AG10803 (cell line): ENCODE results near the gene MDGA2.

Experiments used
- DNase-seq: peaks from one replicate; pipeline ENCODE4 v3.0.0; 2010; ENCODE audit warnings: low read depth
- H3K4me3 ChIP-seq: 2 replicates; pipeline ENCODE4 v1.5.1; 2011; ENCODE audit warnings: mild to moderate bottlenecking, low read length, control low read depth
- TF ChIP-seq, protein P1 (sequence below): conservative IDR thresholded peaks from 2 replicates; pipeline ENCODE4 v1.5.1; 2011; ENCODE audit warnings: mild to moderate bottlenecking, low read length, control low read depth, inconsistent platforms

Gene MDGA2

DNA sequence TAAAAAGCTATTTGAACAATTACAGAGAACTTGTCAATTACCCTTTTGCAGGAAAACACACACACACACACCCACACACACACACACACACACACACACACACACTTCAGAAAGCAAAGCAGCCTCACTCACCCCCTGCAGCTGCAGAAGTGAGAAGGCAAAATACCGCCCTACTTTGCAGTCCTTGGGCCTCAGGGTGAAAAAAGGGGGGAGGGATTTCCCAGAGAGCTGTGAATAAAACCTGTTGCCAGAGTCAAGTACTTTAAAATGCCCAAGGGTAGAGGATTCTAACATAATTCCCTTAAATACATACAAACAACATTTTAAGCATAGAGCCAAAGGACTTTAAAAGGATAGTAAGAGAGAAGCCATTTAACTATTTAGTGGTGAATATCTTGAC lies 285.9 kb downstream of the MDGA2 start:
- no peak for DNase-seq
- TF ChIP-seq, protein P1, sequence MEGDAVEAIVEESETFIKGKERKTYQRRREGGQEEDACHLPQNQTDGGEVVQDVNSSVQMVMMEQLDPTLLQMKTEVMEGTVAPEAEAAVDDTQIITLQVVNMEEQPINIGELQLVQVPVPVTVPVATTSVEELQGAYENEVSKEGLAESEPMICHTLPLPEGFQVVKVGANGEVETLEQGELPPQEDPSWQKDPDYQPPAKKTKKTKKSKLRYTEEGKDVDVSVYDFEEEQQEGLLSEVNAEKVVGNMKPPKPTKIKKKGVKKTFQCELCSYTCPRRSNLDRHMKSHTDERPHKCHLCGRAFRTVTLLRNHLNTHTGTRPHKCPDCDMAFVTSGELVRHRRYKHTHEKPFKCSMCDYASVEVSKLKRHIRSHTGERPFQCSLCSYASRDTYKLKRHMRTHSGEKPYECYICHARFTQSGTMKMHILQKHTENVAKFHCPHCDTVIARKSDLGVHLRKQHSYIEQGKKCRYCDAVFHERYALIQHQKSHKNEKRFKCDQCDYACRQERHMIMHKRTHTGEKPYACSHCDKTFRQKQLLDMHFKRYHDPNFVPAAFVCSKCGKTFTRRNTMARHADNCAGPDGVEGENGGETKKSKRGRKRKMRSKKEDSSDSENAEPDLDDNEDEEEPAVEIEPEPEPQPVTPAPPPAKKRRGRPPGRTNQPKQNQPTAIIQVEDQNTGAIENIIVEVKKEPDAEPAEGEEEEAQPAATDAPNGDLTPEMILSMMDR = no peak

DNA sequence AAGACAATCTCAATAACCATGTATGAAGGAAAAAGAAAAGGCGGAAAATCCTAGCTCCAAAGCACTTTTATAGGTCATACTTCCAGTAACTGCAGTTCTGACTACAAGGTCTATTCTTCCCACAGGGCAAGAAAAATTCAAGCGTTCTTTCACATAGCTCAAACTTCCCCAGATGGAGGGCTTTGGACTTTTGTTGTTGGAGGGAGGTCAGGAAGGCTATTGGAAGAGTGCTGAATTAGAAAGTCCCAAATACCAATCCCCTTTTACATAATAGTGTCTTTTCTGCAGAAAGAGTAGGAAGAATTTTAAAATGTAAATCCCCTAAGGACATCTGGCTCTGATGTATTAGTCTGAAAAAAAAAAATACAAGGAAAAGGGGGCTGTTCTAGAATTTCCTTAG lies 309.4 kb downstream of the MDGA2 start:
- no peak overlapping the region for H3K4me3 ChIP-seq
- no peak for DNase-seq
- TF ChIP-seq, protein P1 = no peak

More for the DNA sequence above, 285.9 kb downstream of the MDGA2 start:
- H3K4me3 ChIP-seq = no peak overlapping the region

DNA sequence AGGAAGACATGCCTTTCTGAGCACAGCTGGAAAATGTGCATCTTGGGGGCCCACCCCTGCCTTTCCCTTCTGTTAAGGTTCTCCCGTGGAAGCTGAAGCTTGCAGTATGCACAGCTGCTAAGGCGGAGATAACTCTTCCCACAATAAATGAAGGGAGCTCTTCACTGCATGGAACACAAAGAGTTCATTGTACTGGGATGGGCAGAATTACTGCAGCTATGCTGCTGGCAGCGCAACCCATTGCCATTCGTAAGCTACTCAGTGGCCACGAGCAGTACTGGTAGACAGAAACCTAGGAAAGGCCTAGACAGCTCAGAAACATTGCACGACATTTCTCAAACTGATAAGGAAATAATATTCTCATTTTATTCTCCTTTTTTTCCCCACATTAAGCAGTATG lies 310.2 kb downstream of the MDGA2 start:
- no peak overlapping the region for H3K4me3 ChIP-seq
- no peak for DNase-seq

DNA sequence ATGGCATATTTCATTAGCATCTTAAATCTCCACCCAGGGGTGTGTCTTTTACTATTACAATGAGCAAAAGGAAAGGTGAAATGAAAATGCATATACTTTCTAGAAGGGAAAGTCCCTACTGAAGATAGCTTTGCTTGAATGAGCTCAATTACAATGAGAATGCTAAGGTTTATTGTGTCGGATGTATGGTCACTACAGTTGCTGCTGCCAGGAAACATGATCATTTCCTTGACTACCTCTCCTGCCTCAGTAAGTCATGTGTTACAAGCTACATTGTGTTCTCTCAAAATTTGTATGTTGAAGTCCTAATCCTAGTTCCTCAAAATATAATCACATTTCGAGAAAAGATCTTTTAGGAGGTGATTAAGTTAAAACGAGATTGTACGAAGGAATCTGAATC lies 322.2 kb downstream of the MDGA2 start:
- no peak overlapping the region for H3K4me3 ChIP-seq
- TF ChIP-seq, protein P1 = no peak
- no peak for DNase-seq

More for the DNA sequence above, 310.2 kb downstream of the MDGA2 start:
- TF ChIP-seq, protein P1 = no peak

DNA sequence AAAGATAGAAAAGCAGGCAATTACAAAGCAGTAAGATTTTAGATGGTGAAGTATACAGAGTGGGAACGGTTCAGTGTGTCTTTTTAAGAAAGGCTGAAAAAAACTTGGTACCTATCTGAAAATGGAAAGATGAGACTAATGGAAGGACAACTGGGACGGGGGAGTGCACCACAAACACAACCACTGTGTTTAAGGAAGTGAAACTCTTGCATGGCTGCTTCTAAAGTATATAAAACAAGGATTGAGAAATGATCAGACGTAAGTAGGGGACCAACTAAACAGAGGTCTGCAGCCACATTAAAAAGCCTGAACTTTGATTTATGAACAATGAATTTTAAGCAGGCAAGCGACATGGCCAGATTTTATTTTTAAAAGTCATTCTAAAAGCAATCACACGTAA lies 328.6 kb downstream of the MDGA2 start:
- no peak overlapping the region for H3K4me3 ChIP-seq
- TF ChIP-seq, protein P1 = no peak
- no peak for DNase-seq

DNA sequence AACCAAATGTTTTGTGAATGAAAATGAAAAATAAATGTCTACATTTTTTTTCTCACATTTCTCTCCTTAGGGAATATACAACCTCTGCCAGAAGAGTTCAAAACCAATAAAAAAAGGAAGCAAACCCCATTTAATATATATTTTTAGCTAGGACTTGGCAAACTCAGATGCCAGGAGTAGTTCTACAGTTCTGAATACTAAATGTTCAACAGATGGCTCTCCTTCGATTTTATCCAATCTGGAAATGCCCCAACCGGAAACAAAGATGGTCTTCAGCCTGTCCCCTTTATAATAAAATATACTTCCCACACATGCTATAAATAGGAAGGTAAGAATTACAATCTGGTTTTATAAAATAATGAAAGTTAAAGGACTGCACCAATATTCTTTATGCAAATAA lies 330.4 kb downstream of the MDGA2 start:
- TF ChIP-seq, protein P1 = no peak
- H3K4me3 ChIP-seq = no peak overlapping the region
- DNase-seq = no peak

DNA sequence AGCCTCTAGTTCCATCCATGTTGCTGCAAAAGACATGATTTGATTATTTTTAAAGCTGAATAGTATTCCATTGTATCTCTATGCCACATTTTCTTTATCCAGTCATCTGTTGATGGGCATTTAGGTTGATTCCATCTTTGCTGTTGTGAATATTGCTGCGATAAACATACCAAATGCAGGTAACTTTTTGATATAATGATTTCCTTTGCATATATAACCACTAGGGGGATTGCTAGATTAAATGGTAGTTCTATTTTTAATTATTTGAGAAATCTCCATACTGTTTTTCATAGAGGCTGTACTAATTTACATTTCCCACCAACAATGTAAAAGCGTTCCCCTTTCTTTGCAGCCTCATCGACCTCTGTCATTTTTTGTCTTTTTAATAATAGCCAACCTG lies 342.5 kb downstream of the MDGA2 start:
- no peak for DNase-seq
- no peak overlapping the region for H3K4me3 ChIP-seq
- TF ChIP-seq, protein P1 = no peak
